ENCODE results near the gene NAV2. TPM values are rescaled to one million over a fixed set of nuclear protein-coding genes. Genes with fewer than 3 reads are reported as not detected.

Gene NAV2
- total RNA-seq, 1 experiment from 2014 or later: 23.3 TPM

- intact Hi-C loops (cut with micrococcal nuclease; ENCODE audit: unreplicated experiment): no loop called here
- POLR2A ChIA-PET (ENCODE audit: unreplicated experiment): no interaction called here
- Histone ChIP-seq H2AFZ (no peak overlapping the region), H3K27me3 (ENCODE audit: insufficient read depth, low read depth) (no peaks in the 10 kb centered on the region), H3K4me1 (replicated peaks; ENCODE audit: insufficient read depth) (peaks cover 12% of the 10 kb centered on the region), H4K20me1 (ENCODE audit: insufficient read depth) (no peaks in the 10 kb centered on the region), H3K27ac (no peak overlapping the region), H3K4me3 (no peak overlapping the region), H3K4me2 (no peak overlapping the region), H3F3A (ENCODE audit: insufficient read depth, low read depth) (no peaks in the 10 kb centered on the region), H3K9me3 (ENCODE audit: insufficient read depth, low read depth) (0 out of 2 replicates have a peak, but pooled peaks cover 2% of the 10 kb centered on the region), H3K79me2 (ENCODE audit: low read depth) (no peaks in the 10 kb centered on the region), H3K36me3 (ENCODE audit: low read depth) (no peaks in the 10 kb centered on the region), H3K9me2 (ENCODE audit: insufficient read depth) (peaks cover 4% of the 10 kb centered on the region; the same call in 1 of the 2 replicates)
- no TSS peak for BruUV-seq (replicated peaks)
- CTCF ChIA-PET: interaction anchor here (0.6 kb wide), 1 partner anchor 1049 kb away, joined by 13 read pairs; no protein-coding TSS in a partner anchor
- TF ChIP-seq CTCF (conservative IDR thresholded peaks at IDR 0.05) (no peak), EZH2 (IDR thresholded peaks at IDR 0.05; ENCODE audit: low read depth) (no peak)
- no peak for DNase-seq
Measured at GRCh38 chr11:19703211-19703610, 9.4 kb upstream of the NAV2 start.

GRCh38 chr11:19704213-19704612, 8.4 kb upstream of the NAV2 start:
- POLR2A ChIA-PET (ENCODE audit: unreplicated experiment): no interaction called here
- H3K9me2 ChIP-seq (ENCODE audit: insufficient read depth): peaks cover 4% of the 10 kb centered on the region; the same call in 1 of the 2 replicates
- no TSS peak for BruUV-seq (replicated peaks)
- H3K4me2 ChIP-seq: no peak overlapping the region
- no peaks in the 10 kb centered on the region for H3F3A ChIP-seq (ENCODE audit: insufficient read depth, low read depth)
- CTCF ChIA-PET: interaction anchor here (1.0 kb wide), 1 partner anchor 21 kb away, joined by 3 read pairs; no protein-coding TSS in a partner anchor
- no peaks in the 10 kb centered on the region for H3K79me2 ChIP-seq (ENCODE audit: low read depth)
- no peaks in the 10 kb centered on the region for H3K27me3 ChIP-seq (ENCODE audit: insufficient read depth, low read depth)
- H2AFZ ChIP-seq: no peak overlapping the region
- no peak overlapping the region for H3K4me3 ChIP-seq
- intact Hi-C loops (cut with micrococcal nuclease; ENCODE audit: unreplicated experiment): no loop called here
- peaks cover 4% of the 10 kb centered on the region for H3K4me1 ChIP-seq (replicated peaks; ENCODE audit: insufficient read depth)
- H3K36me3 ChIP-seq (ENCODE audit: low read depth): no peaks in the 10 kb centered on the region
- H3K27ac ChIP-seq: no peak overlapping the region
- no peak for DNase-seq
- no peaks in the 10 kb centered on the region for H4K20me1 ChIP-seq (ENCODE audit: insufficient read depth)
- 0 out of 2 replicates have a peak, but pooled peaks cover 2% of the 10 kb centered on the region for H3K9me3 ChIP-seq (ENCODE audit: insufficient read depth, low read depth)
- no peak for TF ChIP-seq EZH2 (IDR thresholded peaks at IDR 0.05; ENCODE audit: low read depth)
- no peak for TF ChIP-seq CTCF (conservative IDR thresholded peaks at IDR 0.05)

- Histone ChIP-seq H3K9me3 (ENCODE audit: insufficient read depth, low read depth) (0 out of 2 replicates have a peak, but pooled peaks cover 2% of the 10 kb centered on the region), H3K36me3 (ENCODE audit: low read depth) (no peaks in the 10 kb centered on the region), H3K79me2 (ENCODE audit: low read depth) (no peaks in the 10 kb centered on the region), H3K4me3 (no peak overlapping the region), H3F3A (ENCODE audit: insufficient read depth, low read depth) (no peaks in the 10 kb centered on the region), H3K9me2 (ENCODE audit: insufficient read depth) (peaks cover 4% of the 10 kb centered on the region; the same call in 1 of the 2 replicates), H3K27ac (no peak overlapping the region), H4K20me1 (ENCODE audit: insufficient read depth) (no peaks in the 10 kb centered on the region), H3K27me3 (ENCODE audit: insufficient read depth, low read depth) (no peaks in the 10 kb centered on the region), H3K4me1 (replicated peaks; ENCODE audit: insufficient read depth) (peaks cover 8% of the 10 kb centered on the region), H2AFZ (no peak overlapping the region), H3K4me2 (no peak overlapping the region)
- POLR2A ChIA-PET (ENCODE audit: unreplicated experiment): no interaction called here
- DNase-seq: no peak
- intact Hi-C loops (cut with micrococcal nuclease; ENCODE audit: unreplicated experiment): no loop called here
- TF ChIP-seq EZH2 (IDR thresholded peaks at IDR 0.05; ENCODE audit: low read depth) (no peak), CTCF (conservative IDR thresholded peaks at IDR 0.05) (no peak)
- no TSS peak for BruUV-seq (replicated peaks)
- CTCF ChIA-PET: no interaction called here
Measured at GRCh38 chr11:19705936-19706335, 6.7 kb upstream of the NAV2 start.

All from PC-9 (cell line).